Activated naive CD8-positive, alpha-beta T cell treated with anti-CD3 and anti-CD28 coated beads, Interleukin-2, amount 10 ng/mL, durations not matched to agents 7 days and 5 days (primary cell): ENCODE results near the gene NEURL1. TPM values are rescaled to one million over a fixed set of nuclear protein-coding genes. Genes with fewer than 3 reads are reported as not detected.

Source experiments
- ATAC-seq: fragments of 150-1000 bp; cut with Tn5 transposase; one replicate; pipeline ENCODE4 v1.10.0; 2021; ENCODE audit warnings: low read depth, moderate library complexity
- POLR2A ChIA-PET: fragments of 350-600 bp; sonication (Branson Sonifier 250); formaldehyde crosslinking; loops from one replicate; lab custom pipeline; 2021; ENCODE audit warnings: antibody characterized with exemption; lab: Charles Lee
- DNase-seq: peaks from one replicate; pipeline ENCODE4 v3.0.0; 2021
- H3K27ac Mint-ChIP-seq: one replicate; pipeline ENCODE4 v1.8.0; 2022; ENCODE audit warnings: mild to moderate bottlenecking, mixed read lengths
- H3K27me3 Mint-ChIP-seq: one replicate; pipeline ENCODE4 v1.8.0; 2022; ENCODE audit warnings: mild to moderate bottlenecking, moderate library complexity, mixed read lengths
- H3K36me3 Mint-ChIP-seq: one replicate; pipeline ENCODE4 v1.8.0; 2021; ENCODE audit warnings: mild to moderate bottlenecking, mixed read lengths
- H3K4me1 Mint-ChIP-seq: one replicate; pipeline ENCODE4 v1.8.0; 2021; ENCODE audit warnings: mixed read lengths
- H3K4me3 Mint-ChIP-seq: one replicate; pipeline ENCODE4 v1.8.0; 2022; ENCODE audit warnings: mild to moderate bottlenecking, moderate library complexity, mixed read lengths
- H3K9me3 Mint-ChIP-seq: one replicate; pipeline ENCODE4 v1.8.0; 2021; ENCODE audit warnings: mixed read lengths
- total RNA-seq, 2 experiments: library from RNA; stranded (reverse); gene quantifications; one replicate each; pipeline ENCODE4 v1.2.3, GENCODE V29; 2021

Gene NEURL1
- total RNA-seq, 2 experiments from 2014 or later, result 1.6 to 2.0 TPM

DNA sequence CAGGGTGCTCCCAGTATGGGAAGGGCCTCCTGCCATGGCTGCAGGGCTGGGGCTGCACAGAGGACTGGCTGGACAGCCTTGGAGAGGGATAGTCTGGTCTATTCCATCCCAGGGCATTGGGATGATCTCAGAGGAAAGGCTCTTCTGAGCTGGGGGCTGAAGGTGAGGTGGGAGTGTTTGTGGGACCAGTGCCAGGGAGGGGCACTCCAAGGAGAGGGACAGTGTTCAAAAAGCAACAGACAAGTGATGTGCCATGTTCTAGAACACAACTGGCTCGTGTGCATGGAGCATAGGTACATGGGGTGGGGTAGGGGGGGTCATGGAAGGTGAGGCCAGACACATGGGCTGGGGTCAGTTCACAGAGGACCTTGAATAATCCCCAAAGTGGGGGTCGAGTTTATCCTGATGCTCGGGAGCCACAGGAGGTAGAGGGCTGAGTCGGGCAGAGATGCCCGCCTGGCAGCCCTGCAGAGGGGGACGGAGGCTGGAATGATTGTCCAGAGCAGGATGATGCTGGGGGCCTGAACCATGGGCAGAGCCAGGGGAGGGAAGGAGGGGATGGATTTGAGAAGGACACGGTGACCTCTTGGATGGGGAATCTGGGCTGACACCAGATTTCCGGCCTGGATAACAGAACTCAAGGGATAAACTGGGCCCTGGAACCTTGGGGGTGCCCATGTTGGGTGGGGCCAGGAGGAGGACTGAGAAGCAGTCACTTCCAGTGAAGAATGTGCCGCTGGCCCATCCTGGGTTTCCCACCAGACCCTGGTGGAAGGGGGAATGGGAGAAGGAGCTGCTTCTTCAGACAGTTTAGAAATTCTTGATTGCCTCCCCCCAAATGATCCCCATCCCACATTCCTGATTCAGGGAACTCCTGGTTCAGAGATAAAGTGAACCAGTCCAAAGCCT lies 50.4 kb downstream of the NEURL1 start:
- DNase-seq (no peak), ATAC-seq (no peak)
- POLR2A ChIA-PET, result no interaction called here
- peaks cover 19% of the 10 kb centered on the region for H3K27me3 Mint-ChIP-seq
- no peak overlapping the region for H3K4me3 Mint-ChIP-seq
- peaks cover 12% of the 10 kb centered on the region for H3K4me1 Mint-ChIP-seq
- no peak overlapping the region for H3K27ac Mint-ChIP-seq
- H3K36me3 Mint-ChIP-seq, result no peaks in the 10 kb centered on the region
- no peaks in the 10 kb centered on the region for H3K9me3 Mint-ChIP-seq

DNA sequence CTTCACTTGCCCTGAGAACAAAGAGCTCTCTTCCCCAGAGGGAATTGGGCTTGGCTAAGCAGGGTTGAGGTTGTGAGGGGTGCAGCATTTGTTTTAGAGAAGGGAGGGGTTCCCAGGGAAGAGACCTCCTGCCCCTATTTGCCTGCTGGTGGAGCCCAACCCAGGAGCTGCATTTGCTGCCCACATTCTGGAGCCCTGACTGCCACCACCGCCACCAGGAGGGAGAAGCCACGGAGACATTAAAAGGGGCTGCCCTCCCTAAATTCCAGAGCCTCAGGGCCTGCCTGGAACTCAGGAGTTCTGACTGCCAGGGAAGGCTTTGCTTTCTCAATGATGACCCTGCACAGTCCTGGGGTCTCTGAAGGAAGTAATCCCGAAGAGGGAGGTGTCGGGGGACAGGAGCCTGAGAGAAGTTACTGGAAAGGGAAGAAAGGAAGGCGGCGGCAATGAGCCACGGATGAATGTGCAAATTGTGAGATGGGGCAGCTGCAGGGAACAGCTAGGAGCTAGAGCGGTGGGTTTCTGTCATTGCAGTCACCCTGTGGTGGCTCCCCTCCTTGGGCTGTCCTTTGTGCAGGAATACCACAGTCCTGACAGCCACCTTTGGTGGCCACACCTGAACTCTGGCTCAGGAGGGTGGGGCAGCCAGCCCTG lies 51.3 kb downstream of the NEURL1 start:
- POLR2A ChIA-PET, result no interaction called here
- Mint-ChIP-seq H3K4me1 (peaks cover 12% of the 10 kb centered on the region), H3K9me3 (no peaks in the 10 kb centered on the region), H3K36me3 (no peaks in the 10 kb centered on the region), H3K27ac (no peak overlapping the region), H3K4me3 (no peak overlapping the region), H3K27me3 (peaks cover 10% of the 10 kb centered on the region)
- ATAC-seq (no peak), DNase-seq (no peak)

- Mint-ChIP-seq H3K4me3 (no peak overlapping the region), H3K9me3 (no peaks in the 10 kb centered on the region), H3K27me3 (peaks cover 6% of the 10 kb centered on the region), H3K27ac (no peak overlapping the region), H3K36me3 (no peaks in the 10 kb centered on the region), H3K4me1 (peaks cover 12% of the 10 kb centered on the region)
- ATAC-seq, result no peak
- DNase-seq, result no peak
- POLR2A ChIA-PET, result interaction anchor here (0.8 kb wide), 1 partner anchor 9 kb away, joined by 4 read pairs; no protein-coding TSS in a partner anchor
Measured at GRCh38 chr10:103545366-103545765, 51.9 kb downstream of the NEURL1 start.

GRCh38 chr10:103545771-103546281 lies 52.3 kb downstream of the NEURL1 start:
- peaks cover 3% of the 10 kb centered on the region for H3K27me3 Mint-ChIP-seq
- H3K9me3 Mint-ChIP-seq, result no peaks in the 10 kb centered on the region
- H3K27ac Mint-ChIP-seq, result no peak overlapping the region
- H3K36me3 Mint-ChIP-seq, result no peaks in the 10 kb centered on the region
- no peak for DNase-seq
- H3K4me3 Mint-ChIP-seq, result no peak overlapping the region
- POLR2A ChIA-PET, result interaction anchor here (0.6 to 0.8 kb wide), 2 partner anchors 9 to 46 kb away, joined by 4 read pairs; no protein-coding TSS in a partner anchor
- H3K4me1 Mint-ChIP-seq, result peaks cover 12% of the 10 kb centered on the region
- ATAC-seq, result no peak

GRCh38 chr10:103546401-103546800 lies 52.9 kb downstream of the NEURL1 start:
- Mint-ChIP-seq H3K4me3 (no peak overlapping the region), H3K36me3 (no peaks in the 10 kb centered on the region), H3K4me1 (peaks cover 12% of the 10 kb centered on the region), H3K27me3 (peaks cover 3% of the 10 kb centered on the region), H3K27ac (no peak overlapping the region), H3K9me3 (no peaks in the 10 kb centered on the region)
- no peak for ATAC-seq
- no peak for DNase-seq
- POLR2A ChIA-PET, result interaction anchor here (0.6 to 0.8 kb wide), 2 partner anchors 8 to 47 kb away, joined by 4 read pairs; no protein-coding TSS in a partner anchor

DNA sequence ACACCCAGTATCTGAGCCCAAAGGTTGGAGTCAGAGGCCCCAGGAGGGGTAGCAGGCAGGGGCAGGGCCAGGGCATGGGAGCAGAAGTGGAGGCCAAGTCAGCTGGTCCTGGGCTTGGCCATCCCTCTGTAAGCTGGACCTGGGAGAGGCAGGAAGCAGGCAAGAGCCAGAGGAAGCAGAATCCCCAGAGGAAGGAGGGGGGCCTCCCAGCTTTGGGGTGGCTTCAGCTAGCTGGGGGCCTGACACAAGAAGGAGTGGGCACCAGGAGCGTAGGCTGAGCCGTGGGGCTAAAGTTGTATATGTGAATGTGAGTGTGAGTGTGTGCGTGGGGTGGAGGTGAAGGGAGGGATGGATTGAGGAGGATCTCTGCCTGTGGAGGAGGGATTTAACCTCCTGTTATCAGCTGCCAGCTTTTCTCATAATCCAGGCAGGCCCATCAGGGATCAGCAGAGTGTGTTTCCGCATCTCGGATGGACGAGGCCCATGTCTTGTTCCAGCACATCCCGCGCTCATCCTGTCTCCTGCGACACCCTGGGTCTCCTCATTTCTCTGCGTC lies 54.0 kb downstream of the NEURL1 start:
- DNase-seq (no peak), ATAC-seq (no peak)
- POLR2A ChIA-PET, result no interaction called here
- H3K9me3 Mint-ChIP-seq, result no peaks in the 10 kb centered on the region
- no peak overlapping the region for H3K4me3 Mint-ChIP-seq
- H3K27me3 Mint-ChIP-seq, result peaks cover 3% of the 10 kb centered on the region
- H3K36me3 Mint-ChIP-seq, result no peaks in the 10 kb centered on the region
- no peak overlapping the region for H3K27ac Mint-ChIP-seq
- peaks cover 11% of the 10 kb centered on the region for H3K4me1 Mint-ChIP-seq

DNA sequence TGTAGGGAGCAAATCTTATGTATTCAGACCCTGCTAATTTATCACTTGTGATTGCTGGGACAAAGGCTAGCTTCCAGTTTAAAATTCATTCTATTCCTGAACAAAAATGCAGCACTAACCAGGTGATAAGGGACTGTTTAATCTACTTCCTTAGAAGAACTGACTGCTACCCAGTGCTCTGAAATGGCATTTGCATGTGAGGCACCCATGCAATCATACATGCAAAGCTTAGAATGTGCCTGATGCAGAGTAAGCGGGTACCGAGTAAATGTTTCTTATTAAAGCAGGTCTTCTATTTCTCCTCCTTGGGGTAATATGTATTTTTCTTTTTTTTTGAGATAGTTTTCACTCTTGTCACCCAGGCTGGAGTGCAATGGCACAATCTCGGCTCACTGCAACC lies 54.5 kb downstream of the NEURL1 start:
- Mint-ChIP-seq H3K36me3 (no peaks in the 10 kb centered on the region), H3K27me3 (peaks cover 3% of the 10 kb centered on the region), H3K27ac (no peak overlapping the region), H3K4me3 (no peak overlapping the region), H3K9me3 (no peaks in the 10 kb centered on the region), H3K4me1 (peaks cover 5% of the 10 kb centered on the region)
- POLR2A ChIA-PET, result no interaction called here
- ATAC-seq (no peak), DNase-seq (no peak)

- Mint-ChIP-seq H3K4me1 (peaks cover 2% of the 10 kb centered on the region), H3K9me3 (no peaks in the 10 kb centered on the region), H3K36me3 (no peaks in the 10 kb centered on the region), H3K27me3 (no peaks in the 10 kb centered on the region), H3K27ac (no peak overlapping the region), H3K4me3 (no peak overlapping the region)
- ATAC-seq, result no peak
- POLR2A ChIA-PET, result interaction anchor here (0.5 kb wide), 1 partner anchor 237 kb away, joined by 6 read pairs; no protein-coding TSS in a partner anchor
- DNase-seq, result no peak
Measured at GRCh38 chr10:103548581-103549348, 55.3 kb downstream of the NEURL1 start.

DNA sequence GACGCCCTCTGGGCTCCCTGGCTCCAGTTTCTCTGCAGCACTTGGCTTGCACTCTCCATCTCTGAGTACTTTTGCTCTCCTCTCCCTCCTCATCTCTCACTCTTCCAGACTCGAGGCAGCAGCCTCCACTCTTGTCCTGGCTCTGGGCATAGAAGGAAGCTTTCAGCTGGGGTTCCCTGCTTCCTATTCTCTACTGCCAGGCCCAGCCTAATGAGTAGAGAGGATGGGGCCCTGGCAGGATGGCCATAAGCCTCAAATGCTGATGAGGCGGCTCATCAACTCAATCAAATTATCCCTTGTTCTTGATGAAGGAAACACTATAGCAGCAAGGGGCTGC lies 55.8 kb downstream of the NEURL1 start:
- ATAC-seq (no peak), DNase-seq (no peak)
- peaks cover 3% of the 10 kb centered on the region for H3K27me3 Mint-ChIP-seq
- POLR2A ChIA-PET, result interaction anchor here (0.5 kb wide), 1 partner anchor 237 kb away, joined by 6 read pairs; no protein-coding TSS in a partner anchor
- H3K27ac Mint-ChIP-seq, result no peak overlapping the region
- H3K9me3 Mint-ChIP-seq, result no peaks in the 10 kb centered on the region
- peaks cover 6% of the 10 kb centered on the region for H3K4me1 Mint-ChIP-seq
- H3K36me3 Mint-ChIP-seq, result no peaks in the 10 kb centered on the region
- no peak overlapping the region for H3K4me3 Mint-ChIP-seq

DNA sequence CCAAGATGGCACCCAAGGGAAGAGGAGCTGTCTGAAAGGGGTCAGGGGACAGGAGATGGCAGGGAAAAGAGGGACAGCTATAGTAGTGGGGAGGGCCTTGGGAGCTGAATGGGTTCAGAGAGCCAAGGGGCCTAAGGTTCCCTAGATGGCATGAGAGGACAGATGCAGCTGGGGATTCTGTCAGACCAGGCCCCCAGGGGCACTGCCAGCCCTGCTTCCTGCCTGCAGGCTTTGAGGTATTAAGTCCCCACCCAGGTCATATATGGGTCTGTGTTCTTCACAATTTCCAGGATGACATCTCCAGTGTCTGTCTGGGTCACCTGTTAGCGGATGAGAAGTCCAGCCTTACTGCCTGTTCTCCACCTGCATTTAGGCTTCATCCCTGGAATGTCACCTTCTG lies 56.7 kb downstream of the NEURL1 start:
- POLR2A ChIA-PET, result no interaction called here
- Mint-ChIP-seq H3K4me1 (peaks cover 12% of the 10 kb centered on the region), H3K36me3 (no peaks in the 10 kb centered on the region), H3K9me3 (no peaks in the 10 kb centered on the region), H3K27ac (no peak overlapping the region), H3K27me3 (peaks cover 9% of the 10 kb centered on the region), H3K4me3 (no peak overlapping the region)
- no peak for ATAC-seq
- no peak for DNase-seq

DNA sequence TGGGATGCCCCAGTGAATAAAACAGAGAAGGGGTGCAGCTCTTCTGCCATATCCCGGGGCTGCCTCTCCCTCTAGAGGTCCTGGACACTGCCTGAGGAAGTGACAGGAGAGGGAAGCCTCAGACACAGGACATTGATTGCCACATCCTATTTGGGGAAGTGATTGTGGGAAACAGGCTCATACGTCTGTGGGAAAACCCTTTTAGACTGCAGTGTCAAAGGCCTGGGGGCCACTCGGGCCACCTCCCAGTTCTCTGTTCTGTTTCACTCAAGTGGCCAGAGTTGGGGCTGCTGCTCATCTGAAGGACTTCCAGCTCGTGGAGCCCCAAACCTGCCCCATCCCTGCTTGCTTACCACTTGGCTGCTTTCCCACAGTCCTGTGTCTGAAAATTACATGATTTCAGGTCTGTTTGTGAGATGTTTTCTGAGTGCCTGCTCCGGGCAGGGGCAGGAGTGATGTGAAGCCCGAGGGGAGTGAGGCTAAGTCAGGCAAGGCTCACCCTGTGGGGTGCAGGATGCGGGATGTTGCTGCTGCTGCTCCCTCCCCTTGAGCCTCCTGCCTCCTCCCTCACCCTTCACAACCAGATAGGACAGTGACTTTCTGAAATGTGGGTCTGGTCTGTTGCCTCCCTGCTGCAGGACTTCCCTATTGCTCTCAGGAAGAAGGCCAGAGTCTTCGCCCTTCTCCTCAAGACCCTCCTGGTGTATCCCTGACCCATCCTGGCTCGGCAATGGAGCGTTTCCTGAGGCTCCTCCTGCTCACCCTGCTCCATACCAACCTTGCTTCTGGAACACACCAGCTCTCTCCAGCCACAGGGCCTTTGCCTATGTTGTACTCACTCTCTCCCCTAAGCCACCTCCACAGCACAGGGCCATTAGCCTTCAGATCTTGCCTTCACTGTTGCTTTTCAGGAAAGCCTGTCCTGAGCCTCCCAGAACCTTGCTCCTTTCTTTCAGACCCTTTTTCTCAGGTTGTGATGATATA lies 58.4 kb downstream of the NEURL1 start:
- Mint-ChIP-seq H3K9me3 (no peaks in the 10 kb centered on the region), H3K4me1 (peaks cover 12% of the 10 kb centered on the region), H3K27me3 (peaks cover 16% of the 10 kb centered on the region), H3K27ac (no peak overlapping the region), H3K4me3 (no peak overlapping the region), H3K36me3 (no peaks in the 10 kb centered on the region)
- DNase-seq (no peak), ATAC-seq (no peak)
- POLR2A ChIA-PET, result interaction anchor here (0.5 kb wide), 1 partner anchor 33 kb away, joined by 3 read pairs; no protein-coding TSS in a partner anchor
